Measurements from ENCODE around the gene FCHO1. TPM values are rescaled to one million over a fixed set of nuclear protein-coding genes. Genes with fewer than 3 reads are reported as not detected.

Gene FCHO1
- total RNA-seq, 1 experiment from 2014 or later, result 1.1 TPM

GRCh38 chr19:17812099-17812498 lies 60.8 kb downstream of the FCHO1 start:
- ChIA-PET CTCF (no interaction called here), POLR2A (no interaction called here)
- in situ Hi-C loops (cut with HindIII; ENCODE audit: low pct_unique_long_range_greater_than_20kb, low sequenced_read_pairs) (no loop called here), intact Hi-C loops (cut with micrococcal nuclease; ENCODE audit: unreplicated experiment) (no loop called here)
- no TSS peak for BruUV-seq (replicated peaks)
- no peaks in the 10 kb centered on the region for H3K4me1 ChIP-seq (ENCODE audit: control insufficient read depth, insufficient read depth, low read length)
- H3K4me3 ChIP-seq (ENCODE audit: low read depth in 2 of 2, low read length in 2 of 2), result no peak overlapping the region
- H3K9me3 ChIP-seq (ENCODE audit: control insufficient read depth, insufficient read depth, low read depth, low read length), result no peaks in the 10 kb centered on the region
- TF ChIP-seq SIN3A (IDR thresholded peaks at IDR 0.05; ENCODE audit: borderline replicate concordance, insufficient read depth, low read depth, low read length) (no peak), CTCF (IDR thresholded peaks at IDR 0.05) (no peak), POLR2AphosphoS5 (IDR thresholded peaks at IDR 0.05; ENCODE audit: low read depth, low read length) (no peak), TCF7L2 (IDR thresholded peaks at IDR 0.05; ENCODE audit: low read depth, low read length) (no peak), REST (IDR thresholded peaks at IDR 0.05; ENCODE audit: insufficient read depth in 1 of 2, low read depth in 2 of 2, low read length in 1 of 2) (no peak)
- no peak overlapping the region for H3K27ac ChIP-seq (ENCODE audit: low read length)
- DNase-seq (ENCODE audit: low read depth, low spot score) (no peak), ATAC-seq (no peak)
- no peaks in the 10 kb centered on the region for H3K27me3 ChIP-seq (ENCODE audit: control insufficient read depth, insufficient read depth, low read length)
- H3K36me3 ChIP-seq (ENCODE audit: control insufficient read depth, insufficient read depth, low read length), result no peaks in the 10 kb centered on the region

GRCh38 chr19:17817668-17818363 lies 66.5 kb downstream of the FCHO1 start:
- H3K9me3 ChIP-seq (ENCODE audit: control insufficient read depth, insufficient read depth, low read depth, low read length), result no peaks in the 10 kb centered on the region
- DNase-seq (ENCODE audit: low read depth, low spot score) (no peak), ATAC-seq (no peak)
- no TSS peak for BruUV-seq (replicated peaks)
- POLR2A ChIA-PET, result interaction anchor here (0.7 kb wide), 1 partner anchor 29 kb away, joined by 4 read pairs; no protein-coding TSS in a partner anchor
- no peaks in the 10 kb centered on the region for H3K36me3 ChIP-seq (ENCODE audit: control insufficient read depth, insufficient read depth, low read length)
- in situ Hi-C loops (cut with HindIII; ENCODE audit: low pct_unique_long_range_greater_than_20kb, low sequenced_read_pairs), result no loop called here
- TF ChIP-seq REST (IDR thresholded peaks at IDR 0.05; ENCODE audit: insufficient read depth in 1 of 2, low read depth in 2 of 2, low read length in 1 of 2) (no peak), TCF7L2 (IDR thresholded peaks at IDR 0.05; ENCODE audit: low read depth, low read length) (no peak), POLR2AphosphoS5 (IDR thresholded peaks at IDR 0.05; ENCODE audit: low read depth, low read length) (no peak), SIN3A (IDR thresholded peaks at IDR 0.05; ENCODE audit: borderline replicate concordance, insufficient read depth, low read depth, low read length) (no peak), CTCF (IDR thresholded peaks at IDR 0.05) (no peak)
- no peak overlapping the region for H3K4me3 ChIP-seq (ENCODE audit: low read depth in 2 of 2, low read length in 2 of 2)
- no peaks in the 10 kb centered on the region for H3K27me3 ChIP-seq (ENCODE audit: control insufficient read depth, insufficient read depth, low read length)
- H3K27ac ChIP-seq (ENCODE audit: low read length), result no peak overlapping the region
- CTCF ChIA-PET, result no interaction called here
- no peaks in the 10 kb centered on the region for H3K4me1 ChIP-seq (ENCODE audit: control insufficient read depth, insufficient read depth, low read length)
- intact Hi-C loops (cut with micrococcal nuclease; ENCODE audit: unreplicated experiment), result no loop called here

Measured in Panc1 (cell line).